HEK293 (cell line): ENCODE measurements around the gene CENPM.
A peak's percentile ranks its signal among the peaks of the same experiment; 100 is the strongest.

ENCODE experiments used
- CTCF ChIA-PET: fragments of 350-600 bp; formaldehyde crosslinking; extraction: SDS; loops from one replicate; lab custom pipeline; 2021; ENCODE audit warnings: antibody characterized with exemption; lab: Yijun Ruan, JAX
- POLR2A ChIA-PET: fragments of 300-600 bp; formaldehyde crosslinking; extraction: SDS; loops from one replicate; lab custom pipeline; 2020; ENCODE audit warnings: antibody characterized with exemption, inconsistent platforms; lab: Yijun Ruan, JAX
- H3K27ac ChIP-seq: fragments of 200-500 bp; sonication (Bioruptor generic); 2 replicates; pipeline ENCODE4 v1.5.1; 2014; ENCODE audit warnings: low read depth, low read length, control low read depth, inconsistent platforms; ENCODE audit errors: extremely low read depth
- H3K36me3 ChIP-seq, 2 experiments: fragments of 200-500 bp in 1 of 2; sonication (Bioruptor generic) in 1 of 2; 1 replicate in 1 of 2; 2 replicates in 1 of 2; pipeline ENCODE4 v1.5.1; 2014 to 2017; ENCODE audit warnings: inconsistent platforms in 2 of 2, low read length in 2 of 2; ENCODE audit not compliant: control insufficient read depth in 2 of 2, insufficient read depth in 1 of 2
- H3K4me1 ChIP-seq: fragments of 200-500 bp; sonication (Bioruptor generic); 2 replicates; pipeline ENCODE4 v1.5.1; 2014; ENCODE audit warnings: mild to moderate bottlenecking, low read length, inconsistent platforms; ENCODE audit not compliant: control insufficient read depth, insufficient read depth
- H3K4me3 ChIP-seq: 2 replicates; pipeline ENCODE4 v1.5.1; 2011; ENCODE audit warnings: low read depth, mild to moderate bottlenecking, control low read depth, low read length, moderate library complexity
- H3K9me3 ChIP-seq: fragments of 200-500 bp; sonication (Bioruptor generic); 2 replicates; pipeline ENCODE4 v1.5.1; 2014; ENCODE audit warnings: low read depth, low read length, inconsistent platforms; ENCODE audit not compliant: control insufficient read depth, insufficient read depth
- BCL11A ChIP-seq: fragments of 450-650 bp; formaldehyde crosslinking; IDR thresholded peaks from 2 replicates; pipeline ENCODE4 v1.5.1; 2016; ENCODE audit warnings: low read depth, missing biosample characterization, missing genetic modification characterization
- EGR2 ChIP-seq: fragments of 450-650 bp; formaldehyde crosslinking; IDR thresholded peaks from 2 replicates; pipeline ENCODE4 v1.5.1; 2016; ENCODE audit warnings: low read depth, missing biosample characterization, missing genetic modification characterization
- KLF1 ChIP-seq: fragments of 450-650 bp; formaldehyde crosslinking; IDR thresholded peaks from 2 replicates; pipeline ENCODE4 v1.5.1; 2016; ENCODE audit warnings: missing biosample characterization, missing genetic modification characterization
- KLF16 ChIP-seq: fragments of 450-650 bp; formaldehyde crosslinking; IDR thresholded peaks from 2 replicates; pipeline ENCODE4 v1.5.1; 2017; ENCODE audit warnings: missing biosample characterization, missing genetic modification characterization
- MYNN ChIP-seq: fragments of 450-650 bp; formaldehyde crosslinking; IDR thresholded peaks from 2 replicates; pipeline ENCODE4 v1.5.1; 2016; ENCODE audit warnings: missing biosample characterization, missing genetic modification characterization, borderline replicate concordance
- OVOL3 ChIP-seq: fragments of 450-650 bp; formaldehyde crosslinking; IDR thresholded peaks from 2 replicates; pipeline ENCODE4 v1.5.1; 2016; ENCODE audit warnings: missing biosample characterization, missing genetic modification characterization
- PRDM2 ChIP-seq: fragments of 450-650 bp; formaldehyde crosslinking; IDR thresholded peaks from 2 replicates; pipeline ENCODE4 v1.5.1; 2016; ENCODE audit warnings: missing biosample characterization, missing genetic modification characterization, borderline replicate concordance
- REPIN1 ChIP-seq: fragments of 450-650 bp; formaldehyde crosslinking; IDR thresholded peaks from 2 replicates; pipeline ENCODE4 v1.5.1; 2017; ENCODE audit warnings: missing biosample characterization, missing genetic modification characterization, low read depth
- TCF7L2 ChIP-seq: IDR thresholded peaks from 2 replicates; pipeline ENCODE4 v1.6.1; 2011; ENCODE audit warnings: low read depth, mild to moderate bottlenecking, inconsistent platforms, low read length, moderate library complexity, borderline replicate concordance
- ZBTB1 ChIP-seq: fragments of 450-650 bp; formaldehyde crosslinking; IDR thresholded peaks from 2 replicates; pipeline ENCODE4 v1.5.1; 2016; ENCODE audit warnings: missing biosample characterization, missing genetic modification characterization
- ZBTB21 ChIP-seq: fragments of 450-650 bp; formaldehyde crosslinking; IDR thresholded peaks from 2 replicates; pipeline ENCODE4 v1.5.1; 2017; ENCODE audit warnings: missing biosample characterization, missing genetic modification characterization
- ZFHX2 ChIP-seq: fragments of 450-650 bp; formaldehyde crosslinking; conservative IDR thresholded peaks from 2 replicates; pipeline ENCODE4 v1.5.1; 2016; ENCODE audit warnings: missing biosample characterization, missing genetic modification characterization
- ZFP3 ChIP-seq: fragments of 450-650 bp; formaldehyde crosslinking; IDR thresholded peaks from 2 replicates; pipeline ENCODE4 v1.5.1; 2016; ENCODE audit warnings: low read depth, missing biosample characterization, missing genetic modification characterization
- ZFP69B ChIP-seq: fragments of 450-650 bp; formaldehyde crosslinking; IDR thresholded peaks from 2 replicates; pipeline ENCODE4 v1.5.1; 2016; ENCODE audit warnings: missing biosample characterization, missing genetic modification characterization
- ZNF10 ChIP-seq: fragments of 450-650 bp; formaldehyde crosslinking; IDR thresholded peaks from 2 replicates; pipeline ENCODE4 v1.5.1; 2017; ENCODE audit warnings: missing biosample characterization, missing genetic modification characterization
- ZNF133 ChIP-seq: fragments of 450-650 bp; formaldehyde crosslinking; IDR thresholded peaks from 2 replicates; pipeline ENCODE4 v1.5.1; 2016; ENCODE audit warnings: missing biosample characterization, missing genetic modification characterization
- ZNF146 ChIP-seq: fragments of 450-650 bp; formaldehyde crosslinking; IDR thresholded peaks from 2 replicates; pipeline ENCODE4 v1.5.1; 2016; ENCODE audit warnings: missing biosample characterization, missing genetic modification characterization
- ZNF175 ChIP-seq: fragments of 450-650 bp; formaldehyde crosslinking; IDR thresholded peaks from 2 replicates; pipeline ENCODE4 v1.5.1; 2016; ENCODE audit warnings: missing biosample characterization, missing genetic modification characterization
- ZNF214 ChIP-seq: fragments of 450-650 bp; formaldehyde crosslinking; IDR thresholded peaks from 2 replicates; pipeline ENCODE4 v1.5.1; 2017; ENCODE audit warnings: missing biosample characterization, mild to moderate bottlenecking, missing genetic modification characterization, borderline replicate concordance
- ZNF24 ChIP-seq: fragments of 450-650 bp; formaldehyde crosslinking; IDR thresholded peaks from 2 replicates; pipeline ENCODE4 v1.5.1; 2016; ENCODE audit warnings: missing biosample characterization, missing genetic modification characterization
- ZNF341 ChIP-seq: fragments of 450-650 bp; formaldehyde crosslinking; IDR thresholded peaks from 2 replicates; pipeline ENCODE4; 2016; ENCODE audit warnings: low read depth, missing biosample characterization, missing genetic modification characterization
- ZNF362 ChIP-seq: fragments of 450-650 bp; formaldehyde crosslinking; IDR thresholded peaks from 2 replicates; pipeline ENCODE4 v1.5.1; 2016; ENCODE audit warnings: missing biosample characterization, missing genetic modification characterization
- ZNF404 ChIP-seq: fragments of 450-650 bp; formaldehyde crosslinking; IDR thresholded peaks from 2 replicates; pipeline ENCODE4 v1.5.1; 2017; ENCODE audit warnings: missing biosample characterization, missing genetic modification characterization
- ZNF416 ChIP-seq: fragments of 450-650 bp; formaldehyde crosslinking; IDR thresholded peaks from 2 replicates; pipeline ENCODE4 v1.5.1; 2016; ENCODE audit warnings: missing biosample characterization, missing genetic modification characterization
- ZNF426 ChIP-seq: fragments of 450-650 bp; formaldehyde crosslinking; IDR thresholded peaks from 2 replicates; pipeline ENCODE4 v1.5.1; 2017; ENCODE audit warnings: missing biosample characterization, missing genetic modification characterization, mild to moderate bottlenecking, inconsistent platforms, moderate library complexity
- ZNF433 ChIP-seq: fragments of 450-650 bp; formaldehyde crosslinking; IDR thresholded peaks from 2 replicates; pipeline ENCODE4 v1.5.1; 2016; ENCODE audit warnings: missing biosample characterization, missing genetic modification characterization, low read depth
- ZNF529 ChIP-seq: fragments of 450-650 bp; formaldehyde crosslinking; IDR thresholded peaks from 2 replicates; pipeline ENCODE4 v1.5.1; 2017; ENCODE audit warnings: missing genetic modification characterization, missing biosample characterization; ENCODE audit not compliant: insufficient replicate concordance
- ZNF558 ChIP-seq: fragments of 450-650 bp; formaldehyde crosslinking; IDR thresholded peaks from 2 replicates; pipeline ENCODE4 v1.5.1; 2016; ENCODE audit warnings: missing biosample characterization, missing genetic modification characterization
- ZNF600 ChIP-seq: fragments of 450-650 bp; formaldehyde crosslinking; IDR thresholded peaks from 2 replicates; pipeline ENCODE4 v1.5.1; 2016; ENCODE audit warnings: missing biosample characterization, missing genetic modification characterization
- ZNF623 ChIP-seq: fragments of 450-650 bp; formaldehyde crosslinking; IDR thresholded peaks from 2 replicates; pipeline ENCODE4 v1.5.1; 2016; ENCODE audit warnings: missing biosample characterization, missing genetic modification characterization
- ZNF785 ChIP-seq: fragments of 450-650 bp; formaldehyde crosslinking; IDR thresholded peaks from 2 replicates; pipeline ENCODE4 v1.5.1; 2016; ENCODE audit warnings: missing biosample characterization, missing genetic modification characterization
- ZNF830 ChIP-seq: fragments of 450-650 bp; IDR thresholded peaks from 2 replicates; pipeline ENCODE4 v1.5.0; 2018; ENCODE audit warnings: missing biosample characterization, missing genetic modification characterization, low read depth, mild to moderate bottlenecking, moderate library complexity
- ZXDB ChIP-seq: fragments of 450-650 bp; formaldehyde crosslinking; IDR thresholded peaks from 2 replicates; pipeline ENCODE4 v1.5.1; 2016; ENCODE audit warnings: missing biosample characterization, missing genetic modification characterization

The CENPM gene

GRCh38 chr22:41976070-41976901 lies 29.3 kb upstream of the CENPM start:
- Histone ChIP-seq H3K4me1 (peaks cover 3% of the 10 kb centered on the region; the same call in 1 of the 2 replicates), H3K36me3 (no peaks in the 10 kb centered on the region), H3K4me3 (peak overlapping the region; percentile 46), H3K27ac (no peak overlapping the region; the same call in 1 of the 2 replicates), H3K9me3 (no peaks in the 10 kb centered on the region)
- ChIA-PET POLR2A (no interaction called here), CTCF (interaction anchor here (1.9 kb wide), 1 partner anchor 10 kb away, joined by 5 read pairs; no protein-coding TSS in a partner anchor)
- TF ChIP-seq BCL11A (tag by site-specific recombination), result no peak
- no peak for TF ChIP-seq ZBTB1
- no peak for TF ChIP-seq ZNF146 (tag by site-specific recombination)
- TF ChIP-seq KLF1, result 0 out of 2 replicates have a peak, but pooled peaks have one; percentile 10
- TF ChIP-seq ZNF830 (tag by site-specific recombination), result no peak
- no peak for TF ChIP-seq ZNF175 (tag by site-specific recombination)
- no peak for TF ChIP-seq KLF16 (tag by site-specific recombination)
- TF ChIP-seq ZNF600 (tag by site-specific recombination), result no peak
- TF ChIP-seq ZBTB21 (tag by site-specific recombination), result no peak
- TF ChIP-seq ZNF404 (tag by site-specific recombination), result no peak
- no peak for TF ChIP-seq ZNF10
- no peak for TF ChIP-seq ZNF341 (tag by site-specific recombination)
- no peak for TF ChIP-seq ZNF133
- peak; percentile 33 for TF ChIP-seq ZFHX2 (tag by site-specific recombination)
- no peak for TF ChIP-seq TCF7L2
- TF ChIP-seq ZNF558 (tag by site-specific recombination), result no peak
- no peak for TF ChIP-seq MYNN (tag by site-specific recombination)
- TF ChIP-seq ZNF529 (tag by site-specific recombination), result no peak
- no peak for TF ChIP-seq ZNF362 (tag by site-specific recombination)
- TF ChIP-seq ZNF24 (tag by site-specific recombination), result 0 out of 2 replicates have a peak, but pooled peaks have one; percentile 20
- no peak for TF ChIP-seq ZFP69B (tag by site-specific recombination)
- no peak for TF ChIP-seq ZFP3 (tag by site-specific recombination)
- no peak for TF ChIP-seq ZNF214 (tag by site-specific recombination)
- no peak for TF ChIP-seq ZNF785 (tag by site-specific recombination)
- no peak for TF ChIP-seq PRDM2 (tag by site-specific recombination)
- TF ChIP-seq ZNF623, result no peak
- TF ChIP-seq OVOL3 (tag by site-specific recombination), result no peak
- no peak for TF ChIP-seq REPIN1 (tag by site-specific recombination)
- TF ChIP-seq ZNF433 (tag by site-specific recombination), result no peak
- no peak for TF ChIP-seq ZNF416 (tag by site-specific recombination)
- no peak for TF ChIP-seq EGR2 (tag by site-specific recombination)
- no peak for TF ChIP-seq ZNF426 (tag by site-specific recombination)
- no peak; the same call in 1 of the 2 replicates for TF ChIP-seq ZXDB (tag by site-specific recombination)
